ENCODE measurements around the gene ESPL1.
"Not testable (repeated sequence)": the region's sequence is repeated elsewhere in the genome, so short reads cannot be mapped to it uniquely, and the experiment has no call there.

ESPL1 gene

GRCh38 chr12:53306826-53307225, 38.7 kb downstream of the ESPL1 start:
- DNase-seq, result no peak

GRCh38 chr12:53308276-53308675, 40.2 kb downstream of the ESPL1 start:
- DNase-seq, result no peak

- DNase-seq, result no peak
These were observed 45.9 kb downstream of the ESPL1 start for GRCh38 chr12:53313996-53314395.

- no peak for DNase-seq
These were observed 52.5 kb downstream of the ESPL1 start for GRCh38 chr12:53320352-53321195.

GRCh38 chr12:53324113-53324778, 56.1 kb downstream of the ESPL1 start:
- peak; percentile 45 for DNase-seq

- DNase-seq, result peak; percentile 73
These were observed 56.8 kb downstream of the ESPL1 start for GRCh38 chr12:53324779-53325510.

- DNase-seq, result no peak
These were observed 57.5 kb downstream of the ESPL1 start for GRCh38 chr12:53325511-53326061.

- no peak for DNase-seq
These were observed 58.5 kb downstream of the ESPL1 start for GRCh38 chr12:53326460-53327185.

GRCh38 chr12:53327435-53328042, 59.4 kb downstream of the ESPL1 start:
- DNase-seq, result no peak

- no peak for DNase-seq
These were observed 59.9 kb downstream of the ESPL1 start for GRCh38 chr12:53328043-53328435.

- no peak for DNase-seq
These were observed 62.6 kb downstream of the ESPL1 start for GRCh38 chr12:53330671-53331070.

- not testable (repeated sequence) for DNase-seq
These were observed 64.2 kb downstream of the ESPL1 start for GRCh38 chr12:53332339-53332738.

GRCh38 chr12:53332744-53333143, 64.6 kb downstream of the ESPL1 start:
- DNase-seq, result no peak

GRCh38 chr12:53333289-53333688, 65.2 kb downstream of the ESPL1 start:
- DNase-seq, result no peak

GRCh38 chr12:53333845-53334244, 65.7 kb downstream of the ESPL1 start:
- DNase-seq, result no peak

GRCh38 chr12:53334822-53335221, 66.7 kb downstream of the ESPL1 start:
- no peak for DNase-seq

GRCh38 chr12:53336181-53336681, 68.1 kb downstream of the ESPL1 start, which contains the start of gene SP7:
TSS of gene SP7 (minus strand) at chr12:53336354. CDS start at chr12:53335646, 708 bp downstream.
- DNase-seq, result no peak

GRCh38 chr12:53338017-53338416, 69.9 kb downstream of the ESPL1 start:
- no peak for DNase-seq

- no peak for DNase-seq
These were observed 70.8 kb downstream of the ESPL1 start for GRCh38 chr12:53338916-53339315.

- no peak for DNase-seq
These were observed 72.3 kb downstream of the ESPL1 start for GRCh38 chr12:53340398-53340797.
